NB4 (cell line): ENCODE data around the gene ACTL7B.

Experiments
- DNase-seq: peaks from one replicate; pipeline ENCODE4 v3.0.0; 2010; ENCODE audit warnings: low read depth
- H3K4me3 ChIP-seq: one replicate; pipeline ENCODE4 v1.5.1; 2011; ENCODE audit warnings: mild to moderate bottlenecking, low read depth, low read length, moderate library complexity
- CTCF ChIP-seq: IDR thresholded peaks from one replicate; pipeline ENCODE4 v1.5.1; 2012; ENCODE audit warnings: low read depth, low read length
- MAX ChIP-seq: IDR thresholded peaks from 2 replicates; pipeline ENCODE4 v1.6.1; 2011; ENCODE audit warnings: low read depth, low read length
- MYC ChIP-seq: IDR thresholded peaks from 2 replicates; pipeline ENCODE4 v1.6.1; 2011; ENCODE audit warnings: low read depth, low read length
- POLR2A ChIP-seq: IDR thresholded peaks from 2 replicates; pipeline ENCODE4 v1.6.1; 2011; ENCODE audit warnings: mild to moderate bottlenecking; ENCODE audit not compliant: insufficient read length; ENCODE audit errors: extremely low read depth

Gene ACTL7B

GRCh38 chr9:108832179-108832500, 23.6 kb downstream of the ACTL7B start:
- no peak for DNase-seq
- no peak overlapping the region for H3K4me3 ChIP-seq
- TF ChIP-seq MYC (no peak), MAX (no peak), POLR2A (no peak), CTCF (no peak)

GRCh38 chr9:108831496-108832178, 24.1 kb downstream of the ACTL7B start:
- no peak overlapping the region for H3K4me3 ChIP-seq
- TF ChIP-seq MAX (no peak), CTCF (no peak), POLR2A (no peak), MYC (no peak)
- no peak for DNase-seq

- DNase-seq = no peak
- no peak for TF ChIP-seq CTCF
- TF ChIP-seq MYC = no peak
- no peak for TF ChIP-seq MAX
- TF ChIP-seq POLR2A = no peak
- no peak overlapping the region for H3K4me3 ChIP-seq
Measured at GRCh38 chr9:108830272-108830671, 25.5 kb downstream of the ACTL7B start.

GRCh38 chr9:108823829-108824228, 32.0 kb downstream of the ACTL7B start:
- no peak for DNase-seq
- TF ChIP-seq CTCF (no peak), MAX (no peak), MYC (no peak), POLR2A (no peak)
- H3K4me3 ChIP-seq = no peak overlapping the region

GRCh38 chr9:108816037-108816436, 39.7 kb downstream of the ACTL7B start:
- no peak for TF ChIP-seq CTCF
- TF ChIP-seq MAX = peak; percentile 42
- peak; percentile 78 for DNase-seq

GRCh38 chr9:108815156-108815555, 40.6 kb downstream of the ACTL7B start:
- no peak for DNase-seq
- TF ChIP-seq MYC = no peak
- TF ChIP-seq MAX = no peak
- no peak for TF ChIP-seq POLR2A
- no peak for TF ChIP-seq CTCF
- H3K4me3 ChIP-seq = no peak overlapping the region

More at GRCh38 chr9:108816037-108816436, 39.7 kb downstream of the ACTL7B start:
- no peak overlapping the region for H3K4me3 ChIP-seq
